GM21360 (cell line): ENCODE results near the gene GRPEL1.

ENCODE experiments used
- ATAC-seq: cut with Tn5 transposase; IDR thresholded peaks from one replicate; pipeline ENCODE4 v1.9.1; 2021; ENCODE audit warnings: mild to moderate bottlenecking, moderate library complexity; ENCODE audit not compliant: unreplicated experiment

Gene GRPEL1

DNA sequence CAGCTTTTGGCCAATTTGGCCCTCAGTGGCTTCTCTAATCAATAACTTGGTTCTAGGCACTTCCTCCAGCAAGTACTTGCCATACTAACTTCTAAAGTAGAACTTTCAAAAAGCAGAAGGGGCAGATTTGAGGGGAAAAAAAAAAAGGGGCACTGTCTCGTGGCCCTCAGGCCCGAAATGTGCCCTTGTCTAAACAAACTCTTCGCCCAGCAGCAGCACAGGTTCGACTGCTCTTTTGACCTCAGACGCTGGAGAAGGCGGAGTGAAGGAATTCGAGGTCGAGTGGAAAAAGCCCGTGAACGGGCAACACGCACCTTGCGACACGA lies 775 bp downstream of the GRPEL1 start:
- ATAC-seq = no peak

DNA sequence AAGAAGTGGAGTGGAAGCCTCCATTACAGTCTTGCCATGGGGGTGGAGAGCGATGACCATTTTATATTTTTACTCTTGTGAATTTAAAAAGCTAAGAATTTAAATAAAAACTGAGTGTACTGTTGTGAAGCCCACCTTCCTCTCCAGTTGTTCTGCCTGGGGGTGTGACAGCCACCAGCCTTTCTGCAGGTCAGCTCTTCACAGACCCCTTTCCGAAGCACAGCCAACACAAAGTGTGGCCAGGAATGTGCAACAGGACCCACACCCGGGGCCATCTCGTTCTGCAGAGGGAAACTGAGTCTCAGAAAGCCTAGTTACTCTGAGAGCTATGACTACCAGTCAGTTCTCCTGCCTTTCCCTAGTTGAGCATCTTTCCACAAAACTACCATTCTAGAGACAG lies 1.4 kb downstream of the GRPEL1 start:
- ATAC-seq = no peak

DNA sequence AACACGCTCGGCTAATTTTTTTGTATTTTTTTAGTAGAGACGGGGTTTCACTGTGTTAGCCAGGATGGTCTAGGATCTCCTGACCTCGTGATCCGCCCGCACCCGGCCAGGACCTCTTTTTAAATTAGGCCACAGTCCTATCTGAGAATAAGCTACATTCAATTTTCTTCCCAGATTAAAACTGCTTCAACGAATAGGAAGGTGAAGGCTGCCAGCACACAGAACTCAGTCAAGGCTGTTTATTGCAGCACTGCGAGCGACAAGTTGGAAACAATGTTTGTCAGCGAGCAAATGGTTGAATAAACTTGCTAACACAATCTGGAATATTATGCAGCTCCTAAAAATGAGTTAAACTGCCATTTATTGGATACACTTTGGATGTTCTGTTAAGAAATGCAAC lies 1.9 kb downstream of the GRPEL1 start:
- no peak for ATAC-seq

DNA sequence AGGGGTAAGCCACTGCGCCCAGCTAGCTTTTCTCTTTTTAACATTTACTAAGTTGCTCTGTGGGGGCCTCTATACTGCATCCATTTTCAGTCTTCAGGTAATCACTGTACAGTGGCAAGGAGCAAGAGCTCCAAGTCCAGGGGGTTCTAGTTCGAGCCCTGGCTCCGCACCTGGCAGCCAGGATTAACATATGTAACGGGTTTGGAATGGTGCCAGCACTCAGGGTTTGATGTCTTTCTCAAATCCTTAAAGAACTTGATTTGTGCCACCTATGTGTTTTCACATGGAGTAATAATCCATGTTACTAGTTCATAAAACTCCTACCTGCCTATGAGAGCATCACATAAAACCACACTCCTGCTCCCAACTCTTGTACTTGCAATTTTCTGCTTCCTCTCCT lies 4.5 kb downstream of the GRPEL1 start:
- no peak for ATAC-seq

DNA sequence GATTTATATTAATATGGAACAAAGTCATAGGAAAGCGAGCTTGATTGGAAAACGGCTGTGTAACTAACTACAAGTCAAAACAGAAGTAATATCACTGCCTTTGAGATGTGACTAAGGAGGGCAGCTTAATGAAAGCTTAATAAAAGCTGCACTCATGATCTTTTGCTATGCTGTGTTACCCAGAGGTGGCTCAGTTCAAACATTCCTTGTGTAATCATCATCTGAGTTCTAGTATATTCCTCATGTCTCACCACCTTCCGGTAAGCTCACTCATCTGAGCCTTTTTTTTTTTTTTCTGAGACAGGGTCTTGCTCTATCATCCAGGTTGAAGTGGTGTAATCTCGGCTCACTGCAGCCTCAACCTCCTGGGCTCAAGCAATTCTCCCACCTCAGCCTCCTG lies 5.0 kb downstream of the GRPEL1 start:
- ATAC-seq = no peak

DNA sequence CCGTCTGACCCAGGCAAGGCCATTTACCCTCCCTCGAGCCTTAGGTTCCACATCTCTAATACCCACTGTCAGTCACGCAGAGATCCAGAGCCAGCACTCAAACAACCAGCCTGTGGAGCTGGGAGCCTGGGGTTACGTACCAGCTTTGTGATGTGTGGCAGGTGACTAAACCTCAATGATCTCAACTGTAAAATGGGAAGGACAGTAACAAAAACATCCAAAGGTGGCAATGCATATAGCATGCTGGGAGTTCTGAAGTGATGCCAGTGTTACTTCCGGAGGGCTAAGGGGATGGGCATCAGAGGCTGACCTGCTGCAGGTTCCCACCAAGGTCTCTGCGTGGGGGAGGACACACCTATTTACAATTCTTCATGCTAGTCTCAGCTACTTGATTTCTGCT lies 6.0 kb downstream of the GRPEL1 start:
- no peak for ATAC-seq

DNA sequence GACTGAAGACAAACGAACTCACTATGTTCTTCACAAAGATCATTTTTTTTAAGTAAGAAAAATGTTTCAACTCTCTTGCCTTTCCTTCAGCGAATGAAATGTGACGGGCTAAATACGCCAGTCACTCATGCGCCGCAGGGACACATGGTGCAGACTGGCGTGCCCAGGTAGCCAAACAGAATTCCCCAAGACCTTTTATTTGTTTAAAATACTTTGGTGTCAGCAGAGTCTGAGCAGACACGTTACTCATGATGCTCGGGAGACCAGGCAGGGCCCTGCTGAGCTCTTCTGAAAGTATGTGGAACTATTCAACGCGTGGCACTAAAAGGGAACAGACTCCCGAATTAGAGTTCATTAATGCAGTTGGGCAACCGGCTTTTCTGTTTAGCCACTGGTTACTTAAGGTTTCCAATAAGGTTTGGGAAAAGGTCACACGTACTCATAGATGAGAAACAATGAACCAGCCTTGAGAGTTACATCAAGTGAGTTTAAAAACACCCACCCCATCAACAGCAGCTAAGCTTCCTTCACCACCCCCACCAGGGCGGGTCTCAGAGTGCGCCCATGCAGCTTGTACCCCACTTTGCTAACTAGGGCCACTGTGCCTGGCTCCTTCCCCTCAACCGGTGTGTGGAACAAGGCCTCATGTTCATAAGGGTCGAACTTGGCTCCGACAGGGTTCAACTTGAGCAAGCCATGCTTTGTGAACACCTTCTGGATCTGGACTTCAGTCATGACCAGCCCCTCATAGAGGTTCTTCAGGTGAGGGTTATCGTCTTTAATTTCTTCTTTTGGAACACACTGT lies 7.3 kb downstream of the GRPEL1 start:
- no peak for ATAC-seq

DNA sequence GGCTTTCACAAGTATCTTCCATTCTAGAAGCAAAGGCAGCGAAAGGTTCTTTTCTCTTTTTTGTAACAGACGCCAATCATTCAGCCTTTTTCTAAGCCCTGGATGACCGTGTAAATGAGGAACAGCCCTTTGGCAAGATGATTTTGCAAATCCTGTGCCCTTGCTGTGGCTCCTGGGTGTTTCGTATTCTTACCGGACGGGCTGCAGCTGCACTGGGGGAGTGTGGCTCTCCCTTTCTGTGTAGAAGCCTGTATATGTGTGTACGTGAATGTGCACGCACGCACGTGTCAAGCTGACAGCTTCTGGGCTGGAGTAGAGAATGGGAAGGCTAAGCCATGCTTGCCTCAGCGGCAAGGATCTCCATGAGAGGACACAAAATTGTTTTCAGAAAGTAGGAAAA lies 8.2 kb downstream of the GRPEL1 start:
- no peak for ATAC-seq

DNA sequence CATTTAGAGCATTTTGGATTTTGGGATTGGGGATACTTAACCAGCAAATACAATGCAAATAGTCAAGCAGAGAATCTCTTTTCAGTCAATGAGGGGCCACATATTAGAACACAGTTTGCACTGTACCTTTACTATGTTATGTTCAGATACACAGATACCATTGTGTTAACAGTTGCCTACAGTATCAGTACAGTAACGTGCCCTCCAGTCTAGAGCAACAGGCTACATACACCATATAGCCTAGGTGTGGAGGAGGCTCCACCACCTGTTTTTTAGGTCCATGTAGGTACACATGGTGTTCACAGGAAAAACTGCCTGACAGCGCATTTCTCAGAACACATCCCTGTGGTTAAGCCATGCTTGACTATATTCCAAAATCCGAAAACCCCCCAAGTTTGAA lies 9.1 kb downstream of the GRPEL1 start:
- ATAC-seq = peak; percentile 15

DNA sequence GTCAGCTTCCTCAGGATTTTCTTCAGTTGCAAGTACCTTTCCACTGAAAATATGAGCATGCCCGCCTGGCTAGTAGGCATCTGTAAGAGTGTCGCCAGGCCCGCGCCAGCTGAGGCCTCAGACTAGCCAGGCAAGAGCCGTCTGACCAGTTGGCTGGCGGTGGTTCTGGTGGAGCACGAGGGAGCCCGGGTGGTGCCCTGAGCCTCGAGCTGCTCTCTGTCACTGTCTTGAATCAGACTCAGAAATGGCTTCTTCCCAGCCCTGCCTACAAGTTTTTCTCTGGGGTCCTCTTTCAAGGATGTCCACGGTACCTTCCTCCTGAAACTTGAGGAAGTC lies 11.9 kb downstream of the GRPEL1 start:
- ATAC-seq = no peak

DNA sequence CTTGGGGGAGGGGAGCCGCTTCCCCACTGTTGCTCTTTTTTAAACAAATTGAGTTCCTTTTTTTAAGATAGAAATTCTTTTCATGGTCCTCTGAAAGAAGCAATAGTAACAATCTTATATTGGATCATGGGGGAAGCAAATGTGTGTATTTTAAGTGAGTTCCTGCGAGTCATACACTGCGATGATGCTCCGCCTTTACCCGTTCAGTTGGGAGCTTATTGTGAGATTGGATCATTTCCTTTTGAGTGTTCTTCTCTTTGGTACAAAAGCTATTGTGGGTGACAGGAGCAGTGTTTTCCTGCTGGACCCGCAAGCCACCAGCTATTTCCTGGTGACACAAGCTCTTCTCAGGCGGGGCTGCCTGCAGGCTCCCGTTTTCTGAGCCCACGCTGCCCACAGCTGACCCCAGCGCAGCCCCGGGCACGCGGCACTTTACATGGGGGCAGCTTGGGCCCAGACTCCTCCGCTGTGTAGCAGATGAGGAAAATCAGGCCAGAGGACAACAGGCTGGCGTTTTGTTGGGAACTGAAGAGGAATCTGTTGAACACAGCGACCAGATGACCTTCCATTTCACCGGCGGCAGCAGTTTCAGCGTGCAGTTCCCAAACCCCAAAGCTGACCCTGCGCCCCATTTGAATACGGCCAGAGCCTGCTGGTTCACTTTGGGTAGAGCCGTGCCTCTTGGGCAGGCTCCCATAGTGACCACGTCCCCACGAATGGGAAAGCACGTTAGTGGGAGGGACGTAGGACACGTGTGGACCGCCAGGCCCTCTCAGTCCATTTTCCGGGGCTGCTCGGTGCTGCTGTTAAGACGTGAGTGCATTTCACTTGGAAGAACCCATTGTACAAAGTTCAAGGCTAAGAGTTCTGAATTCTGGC lies 12.5 kb downstream of the GRPEL1 start:
- ATAC-seq = no peak

DNA sequence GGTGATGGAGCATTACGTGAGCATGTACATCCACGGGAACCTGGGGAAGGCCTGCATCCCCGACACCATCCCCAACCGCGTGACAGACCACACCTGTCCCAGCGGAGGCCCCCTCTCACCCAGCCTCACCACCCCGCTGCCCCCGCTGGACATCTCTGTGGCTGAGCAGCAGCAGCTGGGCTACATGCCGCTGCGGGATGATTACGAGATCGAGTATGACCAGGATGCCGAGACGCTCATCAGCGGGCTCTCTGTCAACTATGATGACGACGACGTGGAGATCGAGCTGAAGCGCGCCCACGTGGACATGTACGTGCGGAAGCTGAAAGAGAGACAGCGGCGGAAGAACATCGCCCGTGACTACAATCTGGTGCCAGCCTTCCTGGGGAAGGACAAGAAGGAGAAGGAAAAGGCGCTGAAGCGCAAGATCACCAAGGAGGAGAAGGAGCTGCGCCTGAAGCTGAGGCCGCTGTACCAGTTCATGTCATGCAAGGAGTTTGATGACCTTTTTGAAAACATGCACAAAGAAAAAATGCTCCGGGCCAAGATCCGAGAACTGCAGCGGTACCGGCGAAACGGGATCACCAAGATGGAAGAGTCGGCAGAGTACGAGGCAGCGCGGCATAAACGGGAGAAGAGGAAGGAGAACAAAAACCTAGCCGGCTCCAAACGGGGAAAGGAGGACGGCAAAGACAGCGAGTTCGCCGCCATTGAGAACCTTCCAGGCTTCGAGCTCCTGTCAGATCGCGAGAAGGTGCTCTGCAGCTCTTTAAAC lies 13.6 kb downstream of the GRPEL1 start:
- no peak for ATAC-seq

DNA sequence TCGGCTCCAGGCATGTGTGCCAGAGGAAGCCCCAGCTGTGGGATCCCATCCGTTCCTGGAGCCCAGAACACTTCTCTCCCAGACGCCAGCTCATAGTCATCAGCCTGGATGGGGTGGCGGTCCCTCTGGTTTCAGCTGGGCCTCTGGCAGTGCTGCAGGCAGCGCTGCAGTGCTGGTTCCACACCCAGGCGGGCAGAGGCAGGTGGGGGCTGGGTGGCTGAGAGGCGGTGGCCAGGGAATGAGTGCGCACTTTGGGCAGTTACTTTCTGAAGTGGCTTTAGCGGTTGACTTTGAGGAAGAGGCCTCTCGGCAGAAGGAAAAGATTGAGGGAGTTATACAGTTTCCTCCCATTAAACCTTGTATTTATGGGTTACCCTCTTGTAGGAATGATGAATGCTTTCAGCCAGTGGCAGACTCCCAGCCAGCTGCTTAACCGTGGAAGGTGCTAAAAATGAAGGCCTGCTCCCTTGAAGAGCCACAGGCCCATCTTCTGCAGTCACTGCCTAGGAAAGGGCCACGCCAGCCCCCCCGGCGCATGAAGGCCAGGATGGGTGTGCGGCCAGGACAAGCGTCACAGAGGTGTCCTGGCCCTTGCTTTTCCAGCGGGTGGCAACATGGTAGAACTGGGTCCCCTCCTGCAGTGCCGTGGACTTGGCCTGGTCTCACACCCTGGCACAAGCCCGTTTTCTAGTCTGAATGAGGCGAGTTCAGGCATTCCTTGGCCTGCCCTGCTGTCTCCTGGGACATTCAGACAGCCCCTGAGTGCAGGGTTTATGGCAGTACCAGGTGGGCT lies 14.7 kb downstream of the GRPEL1 start:
- ATAC-seq = no peak

DNA sequence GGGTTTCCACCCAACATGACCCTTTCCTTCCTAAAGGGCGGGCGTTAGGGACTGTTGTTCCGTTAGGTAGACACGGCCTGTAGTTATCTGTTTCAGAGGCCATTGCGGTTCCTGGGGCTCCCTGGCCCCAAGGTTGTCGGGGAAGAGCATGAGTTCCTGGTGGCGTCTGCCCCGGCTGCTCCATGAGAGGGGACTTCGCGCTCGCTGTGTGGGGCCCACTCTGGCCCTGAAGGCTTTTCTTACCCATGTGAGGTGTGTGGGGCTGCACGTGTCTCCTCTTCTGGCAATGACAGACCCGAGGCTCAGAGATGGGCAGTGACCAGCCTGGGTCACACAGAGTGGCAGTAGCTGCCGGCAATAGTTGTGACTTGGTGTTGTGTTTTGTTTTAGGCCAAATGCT lies 15.6 kb downstream of the GRPEL1 start:
- no peak for ATAC-seq

DNA sequence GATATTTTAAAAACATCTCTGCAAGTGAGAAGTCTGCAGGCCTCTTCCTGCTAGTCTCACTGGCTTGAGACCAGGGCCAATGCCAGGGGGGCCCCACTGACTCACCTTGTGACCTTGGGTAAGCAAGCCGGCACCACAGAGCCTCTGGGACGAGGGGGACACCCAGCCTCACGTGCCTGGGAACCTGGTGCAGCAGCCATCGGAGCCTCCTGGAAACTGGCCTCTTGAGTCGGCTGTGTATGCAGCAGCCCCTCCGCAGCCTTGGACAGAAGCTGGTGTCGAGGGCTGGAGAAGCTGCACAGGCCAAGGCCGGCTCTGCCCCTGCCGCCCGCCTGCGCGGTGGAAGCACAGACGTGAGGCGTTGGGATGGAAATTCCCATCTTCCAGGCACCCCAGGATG lies 16.0 kb downstream of the GRPEL1 start:
- ATAC-seq = no peak

DNA sequence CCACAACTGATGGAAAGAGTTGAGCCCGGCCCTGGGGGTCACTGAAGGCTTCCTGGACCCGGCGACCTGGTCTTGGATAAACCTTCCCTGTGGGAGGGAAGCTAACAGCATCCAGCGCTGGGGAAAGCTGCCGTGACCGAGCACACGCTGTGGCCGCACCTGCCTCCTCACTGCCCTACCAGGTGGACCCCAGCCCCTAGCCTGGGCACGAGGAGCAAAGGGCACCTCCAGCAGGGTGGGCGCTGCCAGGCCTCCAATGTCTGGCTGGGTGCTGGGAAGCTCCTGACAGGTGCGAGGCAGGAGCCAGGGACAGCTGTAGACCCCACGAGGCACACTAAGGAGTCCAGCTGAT lies 16.7 kb downstream of the GRPEL1 start:
- no peak for ATAC-seq

DNA sequence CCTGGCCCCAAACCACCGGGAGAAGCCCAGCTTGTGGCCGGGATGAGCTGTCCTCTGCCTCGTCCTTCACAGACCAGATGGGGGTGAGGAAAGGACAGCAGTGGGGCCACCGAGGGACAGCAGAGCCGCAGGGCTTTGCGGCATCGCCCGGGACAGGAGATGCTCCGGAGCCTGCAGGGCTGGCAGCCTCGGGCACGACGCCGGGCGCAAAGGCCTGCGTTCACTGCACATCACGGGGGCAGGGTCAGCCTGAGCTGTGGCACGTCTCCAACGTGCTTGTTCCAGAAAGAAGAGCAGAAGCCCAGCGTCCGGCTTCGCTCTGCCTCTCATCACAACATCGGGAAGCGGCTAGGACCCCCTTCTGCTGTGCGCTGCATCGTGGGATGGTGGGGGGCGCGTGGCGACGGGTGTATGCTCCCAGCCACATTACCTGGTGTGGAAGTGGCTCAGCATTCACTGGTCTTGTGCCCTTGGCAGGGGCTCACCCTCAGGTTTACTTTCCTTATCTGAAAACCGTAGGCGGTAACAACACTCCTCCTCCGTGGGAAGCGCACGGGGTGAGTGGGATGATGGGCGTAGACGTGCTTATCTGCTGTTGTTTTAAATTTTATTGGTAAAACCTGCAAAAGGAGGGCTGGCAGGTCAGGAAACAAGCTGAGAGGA lies 17.3 kb downstream of the GRPEL1 start:
- ATAC-seq = no peak

DNA sequence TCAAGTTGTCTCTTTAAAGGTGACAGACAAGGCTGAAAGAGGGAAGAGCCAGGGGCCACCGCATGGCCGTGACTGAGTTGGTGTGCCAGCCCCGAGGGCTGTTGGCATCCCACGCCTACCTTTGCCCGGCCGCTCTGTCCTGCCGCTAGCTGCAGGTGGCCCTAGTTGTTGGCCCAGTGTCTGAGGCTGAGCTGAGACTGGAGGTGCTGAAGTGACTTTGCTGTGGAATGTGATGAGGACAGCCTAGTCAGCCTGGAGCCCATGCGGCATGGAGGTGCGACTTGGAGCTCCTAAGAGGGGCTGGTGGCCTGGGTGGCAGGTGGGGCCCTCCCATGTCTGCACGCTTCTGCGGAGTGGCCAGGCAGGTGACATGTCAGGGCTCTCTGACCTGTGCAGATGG lies 18.1 kb downstream of the GRPEL1 start:
- ATAC-seq = no peak

DNA sequence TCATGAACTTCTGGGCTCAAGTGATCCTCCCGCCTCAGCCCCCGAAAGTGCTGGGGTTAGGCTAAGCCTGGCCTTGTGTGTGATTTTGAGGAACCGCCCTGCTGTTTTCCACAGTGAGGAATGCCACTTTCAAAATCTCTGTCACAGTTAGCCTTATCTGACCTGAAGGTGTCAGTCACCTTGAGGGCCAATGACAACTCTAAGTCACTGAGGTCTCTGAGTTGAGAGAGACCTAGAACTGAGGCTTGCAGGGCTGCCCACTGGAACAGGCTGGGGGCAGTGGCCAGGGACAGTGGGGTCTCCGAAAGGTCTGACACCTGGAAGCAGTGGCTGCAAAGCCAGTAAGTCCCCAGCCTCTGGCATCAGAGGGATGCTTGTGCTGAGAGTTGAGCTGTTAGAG lies 18.6 kb downstream of the GRPEL1 start:
- ATAC-seq = no peak

DNA sequence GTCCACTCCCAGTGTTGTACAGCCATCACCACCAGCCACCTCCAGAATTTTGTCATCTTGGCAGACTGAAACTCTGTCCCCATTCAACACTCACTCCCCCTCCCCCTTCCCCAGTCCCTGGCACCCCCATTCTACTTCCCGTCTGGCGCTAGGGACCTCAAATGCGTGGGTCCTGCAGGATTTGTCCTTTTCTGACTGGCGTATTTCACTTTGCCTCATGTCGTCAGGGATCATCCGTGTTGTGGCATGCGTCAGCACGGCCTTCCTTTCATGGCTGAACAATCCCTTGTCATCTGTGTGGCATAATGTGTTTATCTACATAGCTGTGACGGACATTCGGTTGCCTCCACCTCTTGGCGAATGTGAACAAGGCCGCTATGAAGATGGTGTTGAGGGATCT lies 19.2 kb downstream of the GRPEL1 start:
- no peak for ATAC-seq

DNA sequence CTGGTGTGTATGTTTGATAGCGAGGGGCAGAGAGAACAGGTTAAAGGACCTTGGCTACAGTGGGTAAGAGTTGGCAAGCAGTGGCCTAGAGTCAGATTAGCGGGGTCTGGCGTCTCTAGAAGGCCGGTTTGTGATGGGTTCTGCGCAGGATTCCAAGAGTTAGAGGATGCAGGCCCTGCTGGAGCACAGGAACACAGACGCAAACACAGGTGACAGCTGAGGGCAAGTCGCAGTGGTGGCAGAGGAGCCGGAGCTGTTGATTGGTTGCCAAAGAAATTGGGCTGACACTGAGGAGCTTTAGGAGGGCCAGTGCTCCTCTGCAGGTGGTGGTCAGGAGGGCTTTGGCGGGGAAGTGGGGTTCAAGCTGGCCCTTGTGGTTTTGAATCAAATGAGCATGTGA lies 20.9 kb downstream of the GRPEL1 start:
- no peak for ATAC-seq
